GM19397 (cell line): ENCODE results near the gene PSME4.

Experiments
- ATAC-seq: cut with Tn5 transposase; IDR thresholded peaks from one replicate; pipeline ENCODE4 v1.9.1; 2021; ENCODE audit warnings: mild to moderate bottlenecking, moderate library complexity; ENCODE audit not compliant: unreplicated experiment

Gene PSME4, protein sequence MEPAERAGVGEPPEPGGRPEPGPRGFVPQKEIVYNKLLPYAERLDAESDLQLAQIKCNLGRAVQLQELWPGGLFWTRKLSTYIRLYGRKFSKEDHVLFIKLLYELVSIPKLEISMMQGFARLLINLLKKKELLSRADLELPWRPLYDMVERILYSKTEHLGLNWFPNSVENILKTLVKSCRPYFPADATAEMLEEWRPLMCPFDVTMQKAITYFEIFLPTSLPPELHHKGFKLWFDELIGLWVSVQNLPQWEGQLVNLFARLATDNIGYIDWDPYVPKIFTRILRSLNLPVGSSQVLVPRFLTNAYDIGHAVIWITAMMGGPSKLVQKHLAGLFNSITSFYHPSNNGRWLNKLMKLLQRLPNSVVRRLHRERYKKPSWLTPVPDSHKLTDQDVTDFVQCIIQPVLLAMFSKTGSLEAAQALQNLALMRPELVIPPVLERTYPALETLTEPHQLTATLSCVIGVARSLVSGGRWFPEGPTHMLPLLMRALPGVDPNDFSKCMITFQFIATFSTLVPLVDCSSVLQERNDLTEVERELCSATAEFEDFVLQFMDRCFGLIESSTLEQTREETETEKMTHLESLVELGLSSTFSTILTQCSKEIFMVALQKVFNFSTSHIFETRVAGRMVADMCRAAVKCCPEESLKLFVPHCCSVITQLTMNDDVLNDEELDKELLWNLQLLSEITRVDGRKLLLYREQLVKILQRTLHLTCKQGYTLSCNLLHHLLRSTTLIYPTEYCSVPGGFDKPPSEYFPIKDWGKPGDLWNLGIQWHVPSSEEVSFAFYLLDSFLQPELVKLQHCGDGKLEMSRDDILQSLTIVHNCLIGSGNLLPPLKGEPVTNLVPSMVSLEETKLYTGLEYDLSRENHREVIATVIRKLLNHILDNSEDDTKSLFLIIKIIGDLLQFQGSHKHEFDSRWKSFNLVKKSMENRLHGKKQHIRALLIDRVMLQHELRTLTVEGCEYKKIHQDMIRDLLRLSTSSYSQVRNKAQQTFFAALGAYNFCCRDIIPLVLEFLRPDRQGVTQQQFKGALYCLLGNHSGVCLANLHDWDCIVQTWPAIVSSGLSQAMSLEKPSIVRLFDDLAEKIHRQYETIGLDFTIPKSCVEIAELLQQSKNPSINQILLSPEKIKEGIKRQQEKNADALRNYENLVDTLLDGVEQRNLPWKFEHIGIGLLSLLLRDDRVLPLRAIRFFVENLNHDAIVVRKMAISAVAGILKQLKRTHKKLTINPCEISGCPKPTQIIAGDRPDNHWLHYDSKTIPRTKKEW (N-terminal part only)

GRCh38 chr2:53970724-53971602, at the start of gene PSME4:
Gene PSME4, minus strand, starts transcription at chr2:53970993. Its CDS starts 209 bp downstream, at chr2:53970784.
- ATAC-seq: peak; percentile 92

DNA sequence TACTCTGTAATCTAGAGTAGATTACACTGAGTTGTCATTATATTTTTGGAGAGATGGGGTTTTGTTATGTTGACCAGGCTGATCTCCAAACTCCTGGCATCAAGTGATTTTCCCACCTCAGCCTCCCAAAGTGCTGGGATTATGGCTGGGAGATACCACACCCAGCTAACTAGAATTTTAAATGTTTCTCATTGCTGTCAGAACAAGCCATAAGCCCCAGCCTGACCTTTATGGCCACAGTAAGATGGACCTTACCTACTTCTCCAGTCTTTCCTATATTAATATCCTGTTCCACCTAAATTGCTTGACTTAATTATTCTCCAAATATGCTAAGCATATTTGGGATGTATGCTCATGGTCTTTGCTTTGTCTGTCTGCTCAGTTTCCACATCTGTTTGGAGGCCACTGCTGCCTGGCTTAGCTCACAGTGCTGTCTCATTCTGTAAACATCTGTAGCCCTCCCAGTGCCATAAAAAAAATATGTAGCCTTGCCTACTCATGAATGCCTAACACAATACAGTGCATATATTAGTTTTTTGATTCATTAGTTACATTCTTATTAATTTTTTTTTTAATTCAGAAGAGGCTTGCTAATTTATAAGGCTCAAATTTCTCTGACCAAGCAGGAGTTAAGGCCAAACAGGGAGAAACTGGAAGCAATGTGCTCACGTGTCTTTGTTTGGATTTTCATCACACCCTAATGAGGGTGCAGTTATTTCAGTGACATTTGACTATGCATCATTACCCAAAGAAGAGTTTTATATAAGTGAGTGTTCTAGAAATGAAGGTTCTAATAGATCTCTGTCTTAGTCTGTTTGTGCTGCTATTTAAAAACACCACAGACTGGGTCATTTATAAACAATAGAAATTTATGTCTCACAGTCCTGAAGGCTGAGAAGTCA, 45.3 kb upstream of the PSME4 start:
- no peak for ATAC-seq

DNA sequence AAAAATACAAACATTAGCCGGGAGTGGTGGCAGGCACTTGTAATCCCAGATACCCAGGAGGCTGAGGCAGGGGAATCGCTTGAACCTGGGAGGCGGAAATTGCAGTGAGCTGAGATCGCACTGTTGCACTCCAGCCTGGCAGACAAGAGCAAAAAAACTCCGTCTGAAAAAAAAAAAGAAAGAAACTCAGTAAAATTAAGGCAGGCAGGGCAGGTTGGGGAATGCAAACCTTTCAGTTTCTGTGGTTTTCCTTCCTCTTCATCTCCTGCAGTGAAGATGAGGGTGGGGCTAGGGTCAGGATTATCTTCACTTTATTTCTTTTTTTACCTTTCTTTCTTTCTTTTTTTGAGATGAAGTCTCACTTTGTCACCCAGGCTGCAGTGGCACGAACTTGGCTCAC, 43.2 kb upstream of the PSME4 start:
- ATAC-seq: no peak

GRCh38 chr2:54012538-54013141, 41.8 kb upstream of the PSME4 start:
- ATAC-seq: no peak

DNA sequence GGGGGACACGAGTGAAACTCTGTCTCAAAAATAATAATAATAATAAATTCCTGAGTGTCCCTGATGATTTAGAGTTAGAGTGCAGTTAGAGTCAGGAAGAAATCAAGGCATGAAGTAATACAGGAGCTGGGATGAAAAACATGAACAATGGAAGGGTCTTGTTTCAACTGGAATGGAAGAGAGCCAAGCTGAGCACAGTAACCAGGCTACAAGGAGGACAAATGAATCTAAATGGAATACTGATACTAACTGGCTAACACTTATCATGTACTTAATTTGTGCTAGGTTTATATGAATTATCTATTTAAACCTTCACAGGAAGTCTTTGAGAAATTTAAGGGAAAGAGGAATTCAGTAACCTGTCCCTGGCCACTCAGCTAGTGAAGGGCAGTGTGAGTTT, 38.8 kb upstream of the PSME4 start:
- no peak for ATAC-seq

- ATAC-seq: no peak
These were observed 37.6 kb upstream of the PSME4 start for GRCh38 chr2:54008439-54008838.

DNA sequence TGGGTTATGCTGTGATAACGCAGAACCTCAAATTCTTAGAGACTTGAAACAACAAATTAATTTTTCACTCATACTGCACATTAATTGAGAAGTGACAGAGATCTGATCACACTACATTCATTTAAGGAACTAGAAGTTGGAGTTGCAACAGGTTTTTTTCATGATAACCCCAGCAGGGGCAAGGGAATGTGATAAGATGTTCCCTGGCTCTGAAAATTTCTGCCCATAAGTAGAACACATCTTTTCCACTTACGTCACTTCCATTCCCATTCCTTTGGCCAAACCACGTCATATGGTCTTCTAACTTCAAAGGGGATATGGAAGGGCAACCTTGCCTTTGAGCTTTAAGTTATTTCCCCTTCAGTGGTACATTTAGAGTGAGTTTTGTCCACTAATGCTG, 29.7 kb upstream of the PSME4 start:
- no peak for ATAC-seq

- ATAC-seq: no peak
These were observed 29.3 kb upstream of the PSME4 start for GRCh38 chr2:54000122-54000521.

GRCh38 chr2:53998834-53999233, 28.0 kb upstream of the PSME4 start:
- ATAC-seq: no peak

GRCh38 chr2:53994818-53995808, 24.3 kb upstream of the PSME4 start:
- ATAC-seq: peak; percentile 63

- ATAC-seq: no peak
These were observed 21.2 kb upstream of the PSME4 start for GRCh38 chr2:53991948-53992347.

DNA sequence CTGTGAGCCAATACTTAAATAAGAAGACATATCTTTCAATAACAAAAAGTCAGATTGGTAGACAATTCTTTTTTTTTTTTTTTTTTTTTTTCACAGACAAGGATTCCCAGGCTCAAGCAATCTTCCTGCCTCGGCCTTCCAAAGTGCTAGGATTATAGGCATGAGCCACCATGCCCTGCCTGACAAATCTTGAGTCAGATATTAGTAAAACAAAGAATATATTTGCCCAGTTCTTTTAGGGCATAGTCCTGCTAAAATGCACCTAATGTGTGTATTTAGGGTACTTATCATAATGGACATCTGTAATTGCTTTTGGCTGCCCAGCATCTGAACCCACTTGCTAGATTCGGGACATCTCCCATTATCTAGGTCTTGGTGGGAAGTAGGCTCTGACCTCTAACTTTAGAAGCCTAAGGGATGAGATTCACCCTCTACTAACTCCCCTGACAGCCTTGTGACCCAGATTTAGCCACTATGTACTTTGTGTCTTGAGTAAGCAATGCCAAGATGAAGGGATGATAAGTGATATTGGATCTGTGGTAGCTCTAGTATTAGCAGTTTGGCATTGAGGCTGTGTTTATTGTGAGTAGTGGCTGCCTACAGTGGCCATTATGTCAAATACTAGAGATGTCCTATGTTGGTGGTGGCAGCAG, 18.5 kb upstream of the PSME4 start:
- no peak for ATAC-seq

- no peak for ATAC-seq
These were observed 16.6 kb upstream of the PSME4 start for GRCh38 chr2:53987336-53987921.

- no peak for ATAC-seq
These were observed 14.9 kb upstream of the PSME4 start for GRCh38 chr2:53985646-53986045.

DNA sequence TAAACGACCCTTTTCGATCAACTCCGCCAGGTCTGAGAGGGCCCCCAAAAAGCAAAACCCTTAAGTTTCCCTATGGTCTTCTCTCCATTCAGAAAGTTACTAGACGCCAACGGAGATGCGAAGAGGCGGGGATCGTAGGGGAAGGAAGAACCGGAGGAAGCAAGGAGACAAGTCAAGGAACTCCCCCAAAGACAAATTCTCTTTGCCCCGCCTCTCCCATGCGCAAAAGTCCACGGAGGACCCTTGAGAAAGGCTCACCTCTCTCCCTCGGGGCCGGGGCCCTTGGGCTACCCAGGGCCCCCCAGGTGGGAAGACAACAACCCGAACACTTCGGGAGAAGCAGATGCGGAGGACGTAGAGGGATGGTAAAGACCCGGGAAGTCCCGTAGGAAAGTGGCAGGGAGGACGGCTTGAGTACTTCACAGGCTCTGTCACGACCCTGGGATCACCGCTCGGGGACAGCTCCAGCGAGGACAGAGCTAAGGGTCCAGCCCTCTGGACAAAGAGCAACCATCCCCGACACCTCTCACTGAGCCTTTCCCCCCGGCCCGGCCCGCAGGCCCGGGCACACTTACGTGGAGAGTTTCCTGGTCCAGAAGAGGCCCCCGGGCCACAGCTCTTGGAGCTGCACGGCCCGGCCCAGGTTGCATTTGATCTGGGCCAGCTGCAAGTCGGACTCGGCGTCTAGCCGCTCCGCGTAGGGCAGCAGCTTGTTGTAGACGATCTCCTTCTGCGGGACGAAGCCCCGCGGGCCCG, 647 bp downstream of the PSME4 start:
- ATAC-seq: peak; percentile 31
